ENCODE data around the gene GDF11.

Gene GDF11

GRCh38 chr12:55713721-55714120 is 29.2 kb upstream of the GDF11 start:
- DNase-seq (ENCODE audit: low read depth) = peak; percentile 86
- no peak overlapping the region for H3K4me3 ChIP-seq (ENCODE audit: low read length)
- no peak for TF ChIP-seq CTCF (IDR thresholded peaks at IDR 0.05; ENCODE audit: insufficient read depth, low read depth, low read length, missing control alignments)

GRCh38 chr12:55715169-55715764 is 27.7 kb upstream of the GDF11 start:
- H3K4me3 ChIP-seq (ENCODE audit: low read length) = peak overlapping the region; percentile 88
- TF ChIP-seq CTCF (IDR thresholded peaks at IDR 0.05; ENCODE audit: insufficient read depth, low read depth, low read length, missing control alignments) = no peak
- DNase-seq (ENCODE audit: low read depth) = no peak

GRCh38 chr12:55715833-55716581 is 26.9 kb upstream of the GDF11 start, which contains the start of gene BLOC1S1:
Gene BLOC1S1, plus strand, starts transcription at chr12:55716046. Its CDS starts 6 bp downstream, at chr12:55716052.
- H3K4me3 ChIP-seq (ENCODE audit: low read length) = peak within 1 kb of the TSS; percentile 88
- DNase-seq (ENCODE audit: low read depth) = peak; percentile 90
- TF ChIP-seq CTCF (IDR thresholded peaks at IDR 0.05; ENCODE audit: insufficient read depth, low read depth, low read length, missing control alignments) = no peak

- H3K4me3 ChIP-seq (ENCODE audit: low read length) = peak overlapping the region; percentile 88
- TF ChIP-seq CTCF (IDR thresholded peaks at IDR 0.05; ENCODE audit: insufficient read depth, low read depth, low read length, missing control alignments) = no peak
- no peak for DNase-seq (ENCODE audit: low read depth)
Measured at GRCh38 chr12:55716582-55716957, 26.4 kb upstream of the GDF11 start.

GRCh38 chr12:55717011-55718007 is 25.6 kb upstream of the GDF11 start:
- H3K4me3 ChIP-seq (ENCODE audit: low read length) = peak overlapping the region; percentile 88
- peak; percentile 66 for DNase-seq (ENCODE audit: low read depth)
- no peak for TF ChIP-seq CTCF (IDR thresholded peaks at IDR 0.05; ENCODE audit: insufficient read depth, low read depth, low read length, missing control alignments)

GRCh38 chr12:55718015-55718414 is 24.9 kb upstream of the GDF11 start:
- no peak for TF ChIP-seq CTCF (IDR thresholded peaks at IDR 0.05; ENCODE audit: insufficient read depth, low read depth, low read length, missing control alignments)
- H3K4me3 ChIP-seq (ENCODE audit: low read length) = no peak overlapping the region
- no peak for DNase-seq (ENCODE audit: low read depth)
